ENCODE measurements around the gene ETS1. TPM values are rescaled to one million over a fixed set of nuclear protein-coding genes. Genes with fewer than 3 reads are reported as not detected.

ETS1 gene
- total RNA-seq, 2 donors from 2014 or later = 34.3 to 36.4 TPM

GRCh38 chr11:128567130-128567529, 20.2 kb downstream of the ETS1 start:
- TF ChIP-seq, protein P1, sequence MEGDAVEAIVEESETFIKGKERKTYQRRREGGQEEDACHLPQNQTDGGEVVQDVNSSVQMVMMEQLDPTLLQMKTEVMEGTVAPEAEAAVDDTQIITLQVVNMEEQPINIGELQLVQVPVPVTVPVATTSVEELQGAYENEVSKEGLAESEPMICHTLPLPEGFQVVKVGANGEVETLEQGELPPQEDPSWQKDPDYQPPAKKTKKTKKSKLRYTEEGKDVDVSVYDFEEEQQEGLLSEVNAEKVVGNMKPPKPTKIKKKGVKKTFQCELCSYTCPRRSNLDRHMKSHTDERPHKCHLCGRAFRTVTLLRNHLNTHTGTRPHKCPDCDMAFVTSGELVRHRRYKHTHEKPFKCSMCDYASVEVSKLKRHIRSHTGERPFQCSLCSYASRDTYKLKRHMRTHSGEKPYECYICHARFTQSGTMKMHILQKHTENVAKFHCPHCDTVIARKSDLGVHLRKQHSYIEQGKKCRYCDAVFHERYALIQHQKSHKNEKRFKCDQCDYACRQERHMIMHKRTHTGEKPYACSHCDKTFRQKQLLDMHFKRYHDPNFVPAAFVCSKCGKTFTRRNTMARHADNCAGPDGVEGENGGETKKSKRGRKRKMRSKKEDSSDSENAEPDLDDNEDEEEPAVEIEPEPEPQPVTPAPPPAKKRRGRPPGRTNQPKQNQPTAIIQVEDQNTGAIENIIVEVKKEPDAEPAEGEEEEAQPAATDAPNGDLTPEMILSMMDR (conservative IDR thresholded peaks at IDR 0.05) = no peak
- H3K4me1 ChIP-seq (ENCODE audit: control insufficient read depth, insufficient read depth, low read length) = peaks cover 15% of the 10 kb centered on the region
- Mint-ChIP-seq H3K4me1 (peaks cover 45% of the 10 kb centered on the region), H3K27me3 (ENCODE audit: insufficient read depth) (peaks cover 2% of the 10 kb centered on the region), H3K4me3 (no peak overlapping the region), H3K36me3 (ENCODE audit: low read depth) (no peaks in the 10 kb centered on the region), H3K27ac (no peak overlapping the region), H3K9me3 (no peaks in the 10 kb centered on the region)
- WGBS, 2 experiments (ENCODE audit: insufficient coverage in 1 of 2, insufficient read length in 1 of 2) = 99 to 100% methylated on average over 1 to 3 of the region's 3 CpGs
- H3K9me3 ChIP-seq (ENCODE audit: control insufficient read depth, low read length) = no peaks in the 10 kb centered on the region
- no peak overlapping the region for H3K27ac ChIP-seq (ENCODE audit: low read depth, low read length)
- no peaks in the 10 kb centered on the region for H3K36me3 ChIP-seq (ENCODE audit: control insufficient read depth, insufficient read depth, low read length)
- no peak for DNase-seq
- H3K27me3 ChIP-seq (ENCODE audit: control insufficient read depth, insufficient read depth, low read length, poor library complexity, severe bottlenecking) = no peaks in the 10 kb centered on the region
- no peak overlapping the region for H3K4me3 ChIP-seq (ENCODE audit: low read length)
- no peak overlapping the region for H3K9ac ChIP-seq (ENCODE audit: extremely low read depth, low read length, poor library complexity, severe bottlenecking)

DNA sequence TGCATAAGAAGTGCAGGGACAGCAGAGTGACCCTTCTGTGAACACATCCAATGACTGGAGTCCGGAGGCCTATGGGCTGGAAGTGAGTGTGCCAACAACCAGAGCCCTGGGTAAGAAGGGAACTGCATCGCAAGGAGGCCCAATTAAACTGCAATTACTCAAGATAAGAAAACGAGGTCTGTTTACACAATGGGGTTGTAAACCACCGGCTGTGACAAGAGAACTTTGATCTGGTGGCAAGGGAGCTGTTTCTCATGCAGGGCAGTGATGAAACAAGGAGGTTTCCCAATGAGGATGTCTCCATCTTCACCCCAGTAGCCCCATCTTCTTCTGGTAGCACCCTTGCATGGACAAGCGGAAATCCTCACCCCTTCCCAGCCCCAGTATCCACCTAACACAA, 21.5 kb downstream of the ETS1 start:
- Histone ChIP-seq H3K9ac (ENCODE audit: extremely low read depth, low read length, poor library complexity, severe bottlenecking) (no peak overlapping the region), H3K36me3 (ENCODE audit: control insufficient read depth, insufficient read depth, low read length) (no peaks in the 10 kb centered on the region), H3K4me3 (ENCODE audit: low read length) (no peak overlapping the region), H3K9me3 (ENCODE audit: control insufficient read depth, low read length) (no peaks in the 10 kb centered on the region), H3K27me3 (ENCODE audit: control insufficient read depth, insufficient read depth, low read length, poor library complexity, severe bottlenecking) (no peaks in the 10 kb centered on the region), H3K4me1 (ENCODE audit: control insufficient read depth, insufficient read depth, low read length) (peaks cover 15% of the 10 kb centered on the region), H3K27ac (ENCODE audit: low read depth, low read length) (no peak overlapping the region)
- H3K27me3 Mint-ChIP-seq (ENCODE audit: insufficient read depth) = peaks cover 2% of the 10 kb centered on the region
- WGBS, 2 experiments (ENCODE audit: insufficient coverage in 1 of 2, insufficient read length in 1 of 2) = 60 to 77% methylated on average over 4 of the region's 5 CpGs
- no peaks in the 10 kb centered on the region for H3K9me3 Mint-ChIP-seq
- no peak for DNase-seq
- H3K4me3 Mint-ChIP-seq = no peak overlapping the region
- TF ChIP-seq, protein P1 (conservative IDR thresholded peaks at IDR 0.05) = no peak
- no peak overlapping the region for H3K27ac Mint-ChIP-seq
- peaks cover 45% of the 10 kb centered on the region for H3K4me1 Mint-ChIP-seq
- no peaks in the 10 kb centered on the region for H3K36me3 Mint-ChIP-seq (ENCODE audit: low read depth)

DNA sequence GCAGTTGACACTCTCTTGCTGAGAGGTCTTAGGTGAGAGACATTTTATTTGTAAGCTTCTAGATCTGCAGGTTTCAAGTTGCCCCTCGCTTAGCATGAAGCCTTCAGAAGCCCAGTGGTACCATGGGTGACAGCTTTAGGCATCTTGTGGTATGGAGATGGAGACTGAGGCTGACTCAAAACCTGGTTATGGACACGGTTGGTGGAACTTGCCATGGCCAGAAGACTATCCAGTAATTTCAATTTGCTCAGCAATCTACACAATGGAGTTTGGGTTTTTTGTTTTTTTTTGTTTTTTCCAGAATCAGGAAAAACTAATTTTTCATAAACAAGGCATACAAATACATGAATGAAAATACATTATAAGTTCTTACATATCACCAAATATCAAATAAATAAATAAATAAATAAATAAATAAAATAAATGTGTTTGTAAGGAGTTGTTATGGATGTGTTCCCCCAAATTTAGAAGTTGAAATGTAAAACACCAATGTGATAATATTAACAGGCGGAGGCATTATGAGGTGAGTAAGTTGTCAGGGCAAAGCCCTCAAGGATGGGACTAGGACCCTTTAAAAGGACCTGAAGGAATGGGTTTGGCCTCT, 22.6 kb downstream of the ETS1 start:
- DNase-seq = no peak
- Mint-ChIP-seq H3K27me3 (ENCODE audit: insufficient read depth) (peaks cover 2% of the 10 kb centered on the region), H3K4me1 (peaks cover 44% of the 10 kb centered on the region), H3K27ac (no peak overlapping the region), H3K9me3 (no peaks in the 10 kb centered on the region), H3K36me3 (ENCODE audit: low read depth) (no peaks in the 10 kb centered on the region), H3K4me3 (no peak overlapping the region)
- TF ChIP-seq, protein P1 (conservative IDR thresholded peaks at IDR 0.05) = no peak
- Histone ChIP-seq H3K9ac (ENCODE audit: extremely low read depth, low read length, poor library complexity, severe bottlenecking) (no peak overlapping the region), H3K27ac (ENCODE audit: low read depth, low read length) (no peak overlapping the region), H3K4me1 (ENCODE audit: control insufficient read depth, insufficient read depth, low read length) (peaks cover 15% of the 10 kb centered on the region), H3K4me3 (ENCODE audit: low read length) (no peak overlapping the region), H3K9me3 (ENCODE audit: control insufficient read depth, low read length) (no peaks in the 10 kb centered on the region), H3K36me3 (ENCODE audit: control insufficient read depth, insufficient read depth, low read length) (no peaks in the 10 kb centered on the region), H3K27me3 (ENCODE audit: control insufficient read depth, insufficient read depth, low read length, poor library complexity, severe bottlenecking) (no peaks in the 10 kb centered on the region)
- 83 to 100% methylated on average over 2 to 3 of the region's 3 CpGs for WGBS, 2 experiments (ENCODE audit: insufficient coverage in 1 of 2, insufficient read length in 1 of 2)
